Upper lobe of left lung (tissue), 6 donors: ENCODE results near the gene TMED7. TPM values are rescaled to one million over a fixed set of nuclear protein-coding genes. Genes with fewer than 3 reads are reported as not detected.

ENCODE experiments used
- ATAC-seq, 2 donors: fragments of 200-7000 bp; cut with Tn5 transposase; one replicate each; pipeline ENCODE4 v1.9.1; 2022; ENCODE audit warnings: mild to moderate bottlenecking in 2 of 2, moderate library complexity in 2 of 2; ENCODE audit not compliant: low FRiP score in 2 of 2
- DNase-seq, 2 donors: peaks; one replicate each; pipeline ENCODE4 v3.0.0-alpha.2; 2019 to 2020
- H3K27ac ChIP-seq, 4 donors: fragments of 200-600 bp; sonication (generic); one replicate each; pipeline ENCODE4 v1.5.1; 2016 to 2019
- H3K27me3 ChIP-seq, 4 donors: fragments of 200-600 bp; sonication (generic); one replicate each; pipeline ENCODE4 v1.5.1; 2017 to 2019
- H3K36me3 ChIP-seq, 4 donors: fragments of 200-600 bp; sonication (generic); one replicate each; pipeline ENCODE4 v1.5.1; 2016 to 2019
- H3K4me1 ChIP-seq, 4 donors: fragments of 200-600 bp; sonication (generic); one replicate each; pipeline ENCODE4 v1.5.1; 2018 to 2019
- H3K4me3 ChIP-seq, 4 donors: fragments of 200-600 bp; sonication (generic); one replicate each; pipeline ENCODE4 v1.5.1; 2017 to 2019; ENCODE audit warnings: mild to moderate bottlenecking in 2 of 4, moderate library complexity in 1 of 4
- H3K9me3 ChIP-seq, 4 donors: fragments of 200-600 bp; sonication (generic); one replicate each; pipeline ENCODE4 v1.5.1; 2018 to 2019
- EP300 ChIP-seq, 4 donors: sonication (generic); formaldehyde crosslinking; IDR thresholded peaks; one replicate each; pipeline ENCODE4 v1.5.1; 2017; ENCODE audit warnings: antibody characterized with exemption in 4 of 4, control low read depth in 2 of 4
- POLR2A ChIP-seq, 4 donors: fragments of 450-650 bp; IDR thresholded peaks; one replicate each; pipeline ENCODE4 v1.5.1; 2016 to 2017; ENCODE audit warnings: antibody characterized with exemption in 4 of 4, mild to moderate bottlenecking in 2 of 4
- POLR2AphosphoS5 ChIP-seq, 2 donors: sonication (generic); formaldehyde crosslinking; IDR thresholded peaks; one replicate each; pipeline ENCODE4 v1.5.1; 2017; ENCODE audit warnings: antibody characterized with exemption in 2 of 2
- WGBS, 2 donors: methylation state at CpG; one replicate each; pipeline ENCODE4 v1.1.5; 2017 to 2018; 5-methylcytosine and 5-hydroxymethylcytosine counted together
- total RNA-seq, 6 donors: library from RNA; depleted of rRNA in 4 of 6; stranded (reverse); fragments of >200 nt in 4 of 6; gene quantifications; one replicate each; pipeline versions ENCODE4 v1.1.0 to v1.2.1, GENCODE V29; 2016 to 2021
- TF ChIP-seq, protein P1 (sequence below), 6 experiments: fragments of 450-650 bp in 4 of 6; fragments of 200-600 bp in 2 of 6; sonication (generic) in 2 of 6; IDR thresholded peaks; one replicate each; pipeline ENCODE4 v1.5.1; 2016 to 2019; ENCODE audit warnings: antibody characterized with exemption in 6 of 6
- donor health status: DM: no; HTN: no; CAD: no; lungs with moderate emphysema.
- donor health status: DM: no; HTN: yes; CAD: no; lungs with severe emphysema.

The TMED7 gene
- total RNA-seq, 6 donors from 2014 or later = 16.8 to 116 (median 99.6) TPM

DNA sequence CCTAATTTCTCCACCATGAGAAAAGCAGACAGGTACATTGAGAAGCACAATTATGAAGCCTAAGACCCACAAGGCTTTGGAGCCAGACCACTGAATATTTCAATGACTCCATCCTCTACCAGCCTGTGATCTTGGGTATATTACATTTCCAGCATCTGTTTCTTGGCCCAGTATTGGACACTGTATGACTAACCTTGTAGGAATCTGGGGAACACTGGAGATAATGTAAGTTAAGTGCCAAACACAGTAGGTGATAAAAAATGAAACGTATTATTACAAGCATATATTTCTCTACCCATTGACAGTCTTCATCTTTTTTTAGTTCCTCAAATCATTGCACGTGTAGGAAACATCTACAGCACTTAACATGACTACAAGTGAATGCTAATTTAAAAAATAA lies 52.7 kb downstream of the TMED7 start:
- no peak overlapping the region for H3K27ac ChIP-seq
- ATAC-seq = no peak
- no peaks in the 10 kb centered on the region for H3K36me3 ChIP-seq
- 83 to 87% methylated on average over 2 of the region's 2 CpGs for WGBS, 2 donors
- H3K4me1 ChIP-seq = no peaks in the 10 kb centered on the region
- no peak overlapping the region for H3K4me3 ChIP-seq
- no peaks in the 10 kb centered on the region for H3K9me3 ChIP-seq
- DNase-seq = no peak
- TF ChIP-seq POLR2AphosphoS5 (IDR thresholded peaks at IDR 0.05) (no peak), POLR2A (IDR thresholded peaks at IDR 0.05) (no peak), EP300 (IDR thresholded peaks at IDR 0.05) (no peak)
- TF ChIP-seq, protein P1, sequence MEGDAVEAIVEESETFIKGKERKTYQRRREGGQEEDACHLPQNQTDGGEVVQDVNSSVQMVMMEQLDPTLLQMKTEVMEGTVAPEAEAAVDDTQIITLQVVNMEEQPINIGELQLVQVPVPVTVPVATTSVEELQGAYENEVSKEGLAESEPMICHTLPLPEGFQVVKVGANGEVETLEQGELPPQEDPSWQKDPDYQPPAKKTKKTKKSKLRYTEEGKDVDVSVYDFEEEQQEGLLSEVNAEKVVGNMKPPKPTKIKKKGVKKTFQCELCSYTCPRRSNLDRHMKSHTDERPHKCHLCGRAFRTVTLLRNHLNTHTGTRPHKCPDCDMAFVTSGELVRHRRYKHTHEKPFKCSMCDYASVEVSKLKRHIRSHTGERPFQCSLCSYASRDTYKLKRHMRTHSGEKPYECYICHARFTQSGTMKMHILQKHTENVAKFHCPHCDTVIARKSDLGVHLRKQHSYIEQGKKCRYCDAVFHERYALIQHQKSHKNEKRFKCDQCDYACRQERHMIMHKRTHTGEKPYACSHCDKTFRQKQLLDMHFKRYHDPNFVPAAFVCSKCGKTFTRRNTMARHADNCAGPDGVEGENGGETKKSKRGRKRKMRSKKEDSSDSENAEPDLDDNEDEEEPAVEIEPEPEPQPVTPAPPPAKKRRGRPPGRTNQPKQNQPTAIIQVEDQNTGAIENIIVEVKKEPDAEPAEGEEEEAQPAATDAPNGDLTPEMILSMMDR (IDR thresholded peaks at IDR 0.05) = no peak
- no peaks in the 10 kb centered on the region for H3K27me3 ChIP-seq

GRCh38 chr5:115571441-115571878 lies 54.4 kb downstream of the TMED7 start:
- WGBS, 2 donors = 73 to 85% methylated on average over 5 of the region's 5 CpGs
- no peak for TF ChIP-seq EP300 (IDR thresholded peaks at IDR 0.05)
- TF ChIP-seq POLR2AphosphoS5 (IDR thresholded peaks at IDR 0.05) = no peak
- TF ChIP-seq POLR2A (IDR thresholded peaks at IDR 0.05) = no peak
- TF ChIP-seq, protein P1 (IDR thresholded peaks at IDR 0.05) = no peak
- H3K9me3 ChIP-seq = no peaks in the 10 kb centered on the region
- no peaks in the 10 kb centered on the region for H3K27me3 ChIP-seq
- DNase-seq (no peak), ATAC-seq (no peak)
- H3K4me1 ChIP-seq = no peaks in the 10 kb centered on the region
- no peak overlapping the region for H3K4me3 ChIP-seq
- H3K36me3 ChIP-seq = no peaks in the 10 kb centered on the region
- no peak overlapping the region for H3K27ac ChIP-seq

DNA sequence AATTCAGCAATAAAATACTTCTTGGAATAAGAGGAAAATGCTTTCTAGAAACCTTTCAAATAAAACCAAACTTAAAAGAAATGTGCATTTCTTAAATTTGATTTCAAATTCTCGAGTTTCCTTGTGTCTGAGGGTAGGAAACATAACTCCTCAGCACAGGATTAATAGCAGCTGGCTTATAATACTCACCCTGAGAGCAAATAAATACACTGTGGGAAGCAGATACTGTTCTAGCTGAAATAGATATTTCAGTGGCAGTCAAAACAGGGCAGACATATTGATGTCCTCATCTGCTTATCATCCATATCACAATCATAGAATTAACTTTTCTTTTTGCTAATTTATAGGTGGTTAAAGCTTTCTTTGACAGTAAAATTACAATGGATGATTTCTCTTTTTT lies 57.2 kb downstream of the TMED7 start:
- no peak for ATAC-seq
- WGBS, 2 donors = 90 to 93% methylated on average over 1 of the region's 1 CpG
- Histone ChIP-seq H3K36me3 (no peaks in the 10 kb centered on the region), H3K4me1 (no peaks in the 10 kb centered on the region), H3K27ac (no peak overlapping the region), H3K27me3 (no peaks in the 10 kb centered on the region), H3K4me3 (no peak overlapping the region), H3K9me3 (no peaks in the 10 kb centered on the region)
- no peak for TF ChIP-seq EP300 (IDR thresholded peaks at IDR 0.05)
- TF ChIP-seq POLR2AphosphoS5 (IDR thresholded peaks at IDR 0.05) = no peak
- no peak for TF ChIP-seq POLR2A (IDR thresholded peaks at IDR 0.05)
- TF ChIP-seq, protein P1 (IDR thresholded peaks at IDR 0.05) = no peak
- DNase-seq = no peak

- no peaks in the 10 kb centered on the region for H3K9me3 ChIP-seq
- H3K4me1 ChIP-seq = no peaks in the 10 kb centered on the region
- no peak overlapping the region for H3K4me3 ChIP-seq
- H3K27ac ChIP-seq = no peak overlapping the region
- no peak for ATAC-seq
- no peaks in the 10 kb centered on the region for H3K27me3 ChIP-seq
- H3K36me3 ChIP-seq = no peaks in the 10 kb centered on the region
- no peak for DNase-seq
- WGBS, 2 donors = 85 to 97% methylated on average over 2 of the region's 2 CpGs
- TF ChIP-seq POLR2A (IDR thresholded peaks at IDR 0.05) (no peak), EP300 (IDR thresholded peaks at IDR 0.05) (no peak), POLR2AphosphoS5 (IDR thresholded peaks at IDR 0.05) (no peak)
- TF ChIP-seq, protein P1 (IDR thresholded peaks at IDR 0.05) = no peak
Observed at GRCh38 chr5:115565233-115565632, 60.6 kb downstream of the TMED7 start.

Other genes starting within 250 kb of the TMED7 start
- 10 to 100 TPM in 5 of 6 donors, 1 to 10 TPM in 1; 9.7 to 39.8 (median 24.5) TPM for gene FEM1C, start 81.3 kb downstream of the TMED7 start, total RNA-seq
- gene TICAM2, start 23.6 kb downstream of the TMED7 start, total RNA-seq = 1 to 10 TPM in 4 of 6 donors, under 1 TPM in 2; 0.30 to 6.7 (median 1.8) TPM
- 10 to 100 TPM in 1 of 6 donors, 1 to 10 TPM in 5; 2.3 to 14.4 (median 6.9) TPM for gene CDO1, start 190.6 kb upstream of the TMED7 start, total RNA-seq
- gene ATG12, start 215.5 kb upstream of the TMED7 start, total RNA-seq = 10 to 100 TPM; 28.3 to 63.0 (median 33.0) TPM
- gene AP3S1, start 215.9 kb upstream of the TMED7 start, total RNA-seq = 10 to 100 TPM in 5 of 6 donors, 1 to 10 TPM in 1; 8.9 to 81.1 (median 46.5) TPM